ENCODE measurements around the gene DSTN. TPM values are rescaled to one million over a fixed set of nuclear protein-coding genes. Genes with fewer than 3 reads are reported as not detected.

DSTN gene
- total RNA-seq, 1 donor from 2014 or later: 860 TPM

DNA sequence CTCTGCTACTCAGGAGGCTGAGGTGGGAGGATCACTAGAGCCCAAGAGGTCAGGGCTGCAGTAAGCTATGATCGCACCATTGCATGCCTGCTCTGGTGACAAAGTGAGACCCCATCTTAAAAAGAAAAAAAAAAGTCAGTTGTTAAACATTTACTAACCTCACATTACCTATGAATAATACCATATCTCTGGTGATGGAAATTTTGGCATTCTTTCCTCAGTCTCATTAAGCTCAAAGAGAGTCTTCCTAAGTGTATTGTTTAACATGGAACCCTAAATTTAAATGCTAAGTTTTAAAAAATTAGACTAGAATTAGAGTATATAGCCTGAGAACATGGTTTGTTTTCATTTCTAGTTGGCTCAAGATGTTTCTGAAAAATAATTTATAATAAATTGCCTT, 27.4 kb upstream of the DSTN start:
- ATAC-seq (ENCODE audit: poor library complexity) (no peak), DNase-seq (no peak)
- intact Hi-C loops (cut with DNase I): no loop called here

DNA sequence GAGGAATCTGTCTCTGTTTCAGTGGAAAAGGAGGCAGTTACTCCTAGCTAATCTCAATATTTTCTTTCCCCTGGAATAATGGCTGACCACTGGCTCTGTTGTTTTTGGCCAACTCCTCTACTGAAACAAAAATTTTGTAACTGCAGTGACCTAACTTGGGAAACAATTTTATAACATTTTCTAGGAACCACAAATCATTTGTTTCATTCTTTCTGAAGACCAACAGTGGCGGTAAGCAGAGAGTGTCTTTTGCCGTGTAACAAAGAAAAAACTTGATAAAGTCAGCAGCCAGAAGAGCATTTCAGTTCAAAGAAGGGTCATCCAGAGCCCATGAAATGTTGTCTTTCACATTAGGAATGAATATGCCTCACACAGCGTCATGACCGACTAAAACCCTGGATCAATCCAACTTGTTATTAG, 26.9 kb upstream of the DSTN start:
- peak; percentile 81 for ATAC-seq (ENCODE audit: poor library complexity)
- intact Hi-C loops (cut with DNase I): no loop called here
- DNase-seq: no peak

DNA sequence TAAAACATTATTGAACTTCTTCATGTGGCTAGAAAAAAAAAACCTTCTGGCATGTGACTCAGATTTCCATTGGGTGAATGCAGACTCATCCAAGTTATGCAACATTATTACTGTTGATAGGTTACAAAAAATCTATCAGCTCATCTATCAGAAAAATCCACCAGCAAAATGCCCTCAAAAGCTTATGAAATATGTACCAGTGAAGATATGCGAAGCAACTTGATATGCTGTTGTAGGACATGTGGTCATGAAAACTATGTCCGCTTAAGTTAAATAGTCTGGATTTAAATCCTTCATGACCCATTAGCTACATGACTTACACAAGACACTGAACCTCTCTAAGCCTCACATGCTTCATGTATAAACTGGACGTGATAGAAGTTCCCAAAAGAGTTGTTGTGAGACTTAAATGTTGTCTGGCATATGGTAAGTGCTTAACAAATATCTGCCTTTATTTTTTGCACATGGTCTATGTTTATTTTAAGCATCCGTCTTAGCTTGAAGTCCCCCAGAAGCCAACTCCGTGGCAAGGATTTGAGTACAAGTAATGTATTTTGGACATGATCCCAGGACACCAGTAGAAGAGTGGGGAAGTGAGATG, 26.2 kb upstream of the DSTN start:
- peak; percentile 10 for ATAC-seq (ENCODE audit: poor library complexity)
- DNase-seq: no peak
- intact Hi-C loops (cut with DNase I): no loop called here

DNA sequence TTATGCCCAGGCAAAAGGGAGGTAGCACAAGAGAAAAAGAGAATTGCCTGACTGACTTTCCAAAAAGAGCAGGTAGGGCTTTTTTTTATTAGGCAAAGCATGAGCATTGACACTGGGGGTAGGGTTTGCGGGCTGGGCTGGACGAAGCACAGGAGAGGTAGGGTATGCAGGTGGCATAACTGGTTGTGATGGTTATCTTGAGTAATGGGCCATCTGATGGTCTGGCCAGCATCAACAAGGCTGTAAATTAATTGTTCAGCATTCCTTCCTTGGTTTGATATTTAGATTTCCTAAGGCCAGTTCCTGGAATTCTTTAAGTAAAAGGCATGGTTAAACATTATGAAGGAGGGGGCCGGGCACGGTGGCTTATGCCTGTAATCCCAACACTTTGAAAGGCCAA, 24.7 kb upstream of the DSTN start:
- intact Hi-C loops (cut with DNase I): no loop called here

DNA sequence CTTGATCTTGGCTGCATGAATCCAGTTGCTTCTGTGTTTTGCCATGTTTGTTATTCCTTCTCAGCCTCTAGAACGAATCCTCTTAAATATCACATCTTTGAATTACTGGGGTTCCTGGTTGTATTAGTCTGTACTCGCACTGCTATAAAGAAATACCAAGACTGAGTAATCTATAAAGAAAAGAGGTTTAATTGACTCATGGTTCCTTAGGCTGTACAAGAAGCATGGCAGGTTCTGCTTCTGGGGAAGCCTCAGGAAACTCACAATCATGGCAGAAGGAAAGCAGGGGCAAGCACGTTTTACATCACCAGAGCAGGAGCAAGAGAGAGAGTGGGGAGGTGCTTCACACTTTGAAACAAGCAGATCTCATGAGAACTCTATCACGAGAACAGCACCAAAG, 20.7 kb upstream of the DSTN start:
- intact Hi-C loops (cut with DNase I): no loop called here
- no peak for DNase-seq
- ATAC-seq (ENCODE audit: poor library complexity): no peak

More for the DNA sequence above, 24.7 kb upstream of the DSTN start:
- ATAC-seq (ENCODE audit: poor library complexity) (no peak), DNase-seq (no peak)

DNA sequence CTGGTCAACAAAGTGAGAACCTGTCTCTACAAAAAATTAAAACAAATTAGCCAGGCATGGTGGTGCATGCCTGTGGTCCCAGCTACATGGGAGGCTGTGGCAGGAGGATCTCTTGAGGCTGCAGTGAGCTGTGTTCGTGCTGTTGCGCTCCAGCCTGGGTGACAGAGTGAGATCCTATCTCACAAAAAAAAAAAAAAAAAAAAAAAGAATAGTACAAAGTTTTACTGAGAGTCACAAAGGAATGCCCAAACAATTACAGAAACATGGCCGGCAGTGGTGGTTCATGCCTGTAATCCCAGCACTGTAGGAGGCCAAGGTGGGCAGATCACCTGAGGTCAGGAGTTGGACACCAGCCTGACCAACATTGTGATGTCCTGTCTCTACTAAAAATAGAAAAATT, 14.8 kb upstream of the DSTN start:
- intact Hi-C loops (cut with DNase I): no loop called here
- DNase-seq (no peak), ATAC-seq (ENCODE audit: poor library complexity) (no peak)

DNA sequence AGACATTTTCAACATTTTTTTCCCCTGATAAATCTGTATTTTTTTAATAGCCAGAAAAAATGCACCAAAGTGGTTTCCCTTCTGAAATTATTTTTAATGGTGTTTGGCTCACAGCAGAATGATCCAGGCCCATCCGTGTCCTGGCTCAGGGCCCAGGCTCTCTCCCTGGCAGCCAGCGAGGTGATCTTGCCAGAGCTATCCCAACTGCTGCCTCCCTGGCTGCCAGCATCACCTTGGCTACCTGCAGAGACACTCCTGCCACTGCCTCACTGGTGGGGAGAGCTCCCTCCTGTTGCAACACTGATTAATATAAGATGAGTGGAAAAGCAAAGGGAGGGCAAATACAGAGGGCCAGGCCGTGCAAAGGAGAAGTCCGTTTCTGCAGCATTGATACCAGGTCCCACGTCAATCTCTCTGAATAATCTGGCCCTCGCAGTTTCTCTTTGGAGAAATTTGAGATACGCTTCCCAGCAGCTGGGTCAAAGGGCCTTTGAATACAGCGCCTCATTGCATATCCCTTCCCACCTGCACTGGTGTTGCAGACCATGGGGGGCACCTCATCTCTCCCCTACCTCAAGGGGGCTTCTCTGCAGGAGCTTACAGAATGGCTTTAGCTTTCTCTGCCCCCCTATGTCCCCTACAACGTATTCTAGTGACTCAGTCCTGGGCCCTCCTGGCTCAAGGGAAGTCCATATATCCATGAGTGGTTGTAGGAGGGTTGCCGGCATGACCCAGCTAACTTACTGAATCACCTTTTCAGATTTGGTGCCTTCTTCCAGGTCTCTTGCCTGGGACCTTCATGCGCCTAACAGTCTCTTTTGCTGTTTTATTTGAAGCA, 12.8 kb upstream of the DSTN start:
- peak; percentile 93 for ATAC-seq (ENCODE audit: poor library complexity)

DNA sequence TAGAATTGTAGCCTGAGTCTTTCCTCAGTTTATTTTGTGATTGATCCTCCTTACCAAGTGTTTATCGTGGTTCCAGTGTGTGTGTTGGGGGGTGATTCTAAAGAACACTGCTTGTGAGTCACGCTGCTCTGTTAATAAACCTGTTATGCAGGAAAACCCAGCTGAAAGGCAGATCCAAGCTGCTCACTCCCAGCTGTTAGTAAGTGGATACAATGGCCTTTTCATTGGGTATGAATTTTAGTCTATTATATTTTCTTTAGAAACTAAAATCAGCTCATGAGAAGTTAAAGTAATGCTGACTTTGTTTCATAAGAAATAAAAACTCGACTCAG, 12.2 kb upstream of the DSTN start:
- no peak for ATAC-seq (ENCODE audit: poor library complexity)
- intact Hi-C loops (cut with DNase I): no loop called here

More for the DNA sequence above, 12.8 kb upstream of the DSTN start:
- DNase-seq: peak; percentile 86
- intact Hi-C loops (cut with DNase I): no loop called here

DNA sequence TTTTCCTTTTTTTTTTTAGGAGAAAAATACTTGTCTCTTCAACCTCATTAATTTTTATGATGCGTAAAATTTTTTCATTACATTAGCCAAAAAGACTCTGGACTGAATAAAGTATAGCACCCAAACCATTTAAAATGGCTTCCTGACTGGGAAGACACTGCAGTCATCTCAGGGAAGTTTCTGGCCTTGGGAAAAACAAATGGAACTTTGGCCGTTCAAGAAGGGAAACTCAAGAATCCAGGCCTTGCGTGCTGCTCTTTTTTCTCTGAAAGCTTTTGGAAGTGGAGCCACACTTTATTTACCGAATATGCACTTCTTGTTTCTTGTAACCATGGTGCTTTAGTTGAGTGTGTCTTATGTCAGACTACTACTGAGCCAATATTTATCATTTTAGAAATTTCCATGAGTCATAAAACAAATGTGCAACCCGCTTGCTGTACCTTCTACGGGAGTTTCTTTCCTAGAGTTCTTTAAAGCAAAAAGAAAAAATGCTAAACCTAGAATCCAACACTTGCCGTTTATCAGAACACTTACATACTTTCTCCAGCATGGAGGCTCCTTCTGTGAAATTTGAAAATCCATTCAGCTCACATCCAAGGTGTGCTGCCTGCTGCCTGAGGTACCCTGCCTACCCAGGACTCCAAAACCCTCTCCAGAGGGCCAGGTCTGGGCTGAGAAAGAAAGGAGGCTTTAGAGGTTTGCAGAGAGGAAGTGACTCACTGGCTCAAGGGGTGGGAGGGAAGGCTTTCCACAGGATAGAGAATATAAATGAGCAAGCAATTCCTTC, 11.5 kb upstream of the DSTN start:
- DNase-seq (no peak), ATAC-seq (ENCODE audit: poor library complexity) (peak; percentile 47)
- intact Hi-C loops (cut with DNase I): no loop called here

More for the DNA sequence above, 12.2 kb upstream of the DSTN start:
- DNase-seq: no peak

DNA sequence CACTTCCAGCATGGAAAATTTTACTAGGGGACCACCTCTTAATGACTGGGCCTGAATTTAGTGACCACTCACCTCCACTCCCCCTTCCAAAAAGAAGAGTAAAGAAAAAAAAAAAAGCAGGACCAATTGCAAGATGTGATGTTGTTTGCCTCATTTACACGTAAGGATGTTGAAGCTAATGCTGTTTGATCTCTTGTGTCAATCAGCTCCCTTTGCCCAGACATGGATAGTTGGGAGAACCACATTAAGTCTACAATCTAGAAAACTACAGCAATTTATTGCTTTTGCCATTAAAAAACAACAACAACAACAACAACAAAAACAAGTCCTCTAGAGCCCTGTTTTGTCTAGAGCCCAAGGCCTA, 11.0 kb upstream of the DSTN start:
- no peak for DNase-seq
- intact Hi-C loops (cut with DNase I): no loop called here
- ATAC-seq (ENCODE audit: poor library complexity): no peak

DNA sequence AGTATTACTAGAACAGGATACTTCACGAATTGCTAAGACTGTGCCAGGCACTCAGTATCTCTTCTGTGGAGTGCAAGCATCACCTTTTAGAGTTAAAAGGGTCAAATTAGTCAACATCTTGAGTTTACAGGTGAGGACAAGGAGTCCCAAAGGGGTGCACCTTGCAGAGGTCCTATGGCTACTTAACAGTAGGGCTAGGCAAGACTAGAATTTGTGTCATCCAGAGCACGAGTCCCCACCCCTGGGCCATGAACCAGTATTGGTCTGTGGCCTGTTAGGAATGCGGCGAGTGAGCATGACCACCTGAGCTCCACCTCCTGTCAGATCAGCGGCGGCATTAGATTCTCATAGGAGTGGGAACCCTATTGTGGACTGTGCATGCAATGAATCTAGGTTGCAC, 10.5 kb upstream of the DSTN start:
- intact Hi-C loops (cut with DNase I): no loop called here
- ATAC-seq (ENCODE audit: poor library complexity) (no peak), DNase-seq (no peak)

DNA sequence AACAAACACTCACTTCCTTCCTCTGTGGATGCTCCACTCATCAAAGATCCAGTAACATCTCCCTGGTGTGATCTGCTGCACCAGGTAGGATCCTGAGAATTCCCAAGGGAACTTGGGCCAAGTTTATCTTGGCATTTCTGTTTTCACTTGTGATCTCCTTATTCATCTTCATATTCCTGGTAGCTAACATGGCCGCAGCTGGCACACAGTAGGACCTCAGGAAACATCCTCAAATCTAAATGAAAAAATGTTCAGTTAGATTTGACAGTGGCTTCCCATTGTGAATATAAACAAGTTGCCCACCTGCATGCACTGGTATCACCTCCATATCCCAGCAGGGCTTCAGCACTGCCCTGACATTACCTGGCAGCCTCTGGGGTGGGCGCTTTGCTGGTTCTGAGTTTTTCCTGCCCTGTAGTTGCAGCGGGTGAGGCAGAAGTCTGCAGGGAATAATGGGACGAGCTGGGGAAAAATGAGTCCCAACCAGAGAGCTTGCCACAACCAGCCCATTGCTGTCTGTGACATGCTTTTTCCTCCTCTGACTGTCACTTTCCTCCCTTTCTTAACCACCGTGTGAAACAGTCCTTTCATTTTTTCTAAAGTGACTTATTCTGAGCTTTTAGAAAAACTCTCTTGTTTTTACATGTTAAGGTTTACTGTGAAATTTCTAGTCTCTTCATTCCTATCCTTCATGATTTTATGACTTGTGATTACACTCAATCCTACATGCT, 9.4 kb upstream of the DSTN start:
- ATAC-seq (ENCODE audit: poor library complexity) (no peak), DNase-seq (no peak)
- intact Hi-C loops (cut with DNase I): no loop called here

DNA sequence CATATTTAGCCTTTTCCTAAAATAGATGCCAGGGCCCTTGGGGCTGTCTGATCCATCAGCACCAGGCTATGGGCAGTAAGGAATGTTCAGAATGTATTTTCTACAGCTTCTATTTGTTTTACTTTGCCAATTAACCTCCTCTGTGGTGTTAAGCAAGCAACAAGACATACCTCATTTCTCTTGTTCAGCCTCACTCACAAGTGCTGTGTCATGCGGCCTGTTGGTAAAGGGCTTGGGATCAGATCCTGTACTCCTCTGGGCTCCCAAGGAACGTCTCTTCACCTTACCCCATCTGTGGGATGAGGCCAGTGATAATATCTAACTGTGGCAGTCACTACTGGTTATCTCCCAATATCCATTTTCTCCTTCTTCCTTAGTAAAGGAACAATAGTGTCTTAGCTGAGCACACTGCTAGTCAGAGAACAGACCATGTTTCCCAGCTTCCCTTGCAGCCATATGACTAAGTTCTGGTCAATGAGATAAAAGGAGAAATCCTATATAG, 7.0 kb upstream of the DSTN start:
- intact Hi-C loops (cut with DNase I): no loop called here
- ATAC-seq (ENCODE audit: poor library complexity): peak; percentile 75

DNA sequence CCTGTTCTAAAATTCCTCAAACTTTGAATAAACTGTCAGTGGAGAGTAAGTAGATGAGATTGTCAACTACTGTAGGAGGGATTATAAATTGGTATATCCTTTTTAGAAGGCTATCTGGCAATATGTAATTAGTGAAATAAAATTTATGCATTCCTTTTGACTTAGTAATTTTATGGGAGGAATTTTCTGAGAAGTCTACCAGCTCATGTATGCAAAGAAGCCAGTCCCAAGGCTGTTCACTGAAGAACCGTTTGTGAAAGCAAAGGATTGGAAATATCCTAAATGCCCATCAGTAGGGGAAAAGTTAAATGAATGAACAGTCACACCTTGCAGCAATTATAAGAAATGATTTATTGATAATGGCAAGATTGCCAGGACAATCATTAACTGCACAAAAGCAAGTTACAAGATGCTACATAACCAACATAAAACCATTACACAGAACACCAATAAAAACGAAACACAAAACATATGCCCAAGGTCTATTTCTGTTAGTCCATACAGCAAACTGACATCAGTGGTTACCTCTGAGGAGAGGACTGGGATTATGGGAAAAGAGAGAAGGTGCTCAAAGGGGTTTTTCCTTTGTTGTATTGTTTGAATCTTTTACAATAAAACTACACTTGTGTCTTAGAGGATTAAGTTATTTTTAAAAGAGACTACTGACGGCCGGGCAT, 4.6 kb upstream of the DSTN start:
- no peak for DNase-seq
- no peak for ATAC-seq (ENCODE audit: poor library complexity)
- intact Hi-C loops (cut with DNase I): no loop called here

More for the DNA sequence above, 7.0 kb upstream of the DSTN start:
- no peak for DNase-seq

DNA sequence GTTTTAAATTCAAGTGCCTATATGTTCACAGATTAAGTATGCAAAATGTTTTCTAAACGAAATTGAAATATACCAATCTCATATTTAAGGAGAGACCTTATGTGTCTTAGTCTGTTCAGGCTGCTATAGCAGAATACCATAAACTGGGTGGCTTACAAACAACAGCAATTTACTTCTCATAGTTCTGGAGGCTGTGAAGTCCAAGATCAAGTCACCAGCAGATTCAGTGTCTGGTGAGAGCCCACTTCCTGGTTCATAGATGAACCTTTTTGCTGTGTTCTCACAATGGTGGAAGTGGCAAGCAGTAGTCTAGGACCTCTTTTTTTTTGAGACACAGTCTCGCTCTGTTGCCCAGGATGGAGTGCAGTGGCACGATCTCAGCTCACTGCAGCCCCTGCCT, 3.5 kb upstream of the DSTN start:
- ATAC-seq (ENCODE audit: poor library complexity) (no peak), DNase-seq (no peak)
- intact Hi-C loops (cut with DNase I): no loop called here

DNA sequence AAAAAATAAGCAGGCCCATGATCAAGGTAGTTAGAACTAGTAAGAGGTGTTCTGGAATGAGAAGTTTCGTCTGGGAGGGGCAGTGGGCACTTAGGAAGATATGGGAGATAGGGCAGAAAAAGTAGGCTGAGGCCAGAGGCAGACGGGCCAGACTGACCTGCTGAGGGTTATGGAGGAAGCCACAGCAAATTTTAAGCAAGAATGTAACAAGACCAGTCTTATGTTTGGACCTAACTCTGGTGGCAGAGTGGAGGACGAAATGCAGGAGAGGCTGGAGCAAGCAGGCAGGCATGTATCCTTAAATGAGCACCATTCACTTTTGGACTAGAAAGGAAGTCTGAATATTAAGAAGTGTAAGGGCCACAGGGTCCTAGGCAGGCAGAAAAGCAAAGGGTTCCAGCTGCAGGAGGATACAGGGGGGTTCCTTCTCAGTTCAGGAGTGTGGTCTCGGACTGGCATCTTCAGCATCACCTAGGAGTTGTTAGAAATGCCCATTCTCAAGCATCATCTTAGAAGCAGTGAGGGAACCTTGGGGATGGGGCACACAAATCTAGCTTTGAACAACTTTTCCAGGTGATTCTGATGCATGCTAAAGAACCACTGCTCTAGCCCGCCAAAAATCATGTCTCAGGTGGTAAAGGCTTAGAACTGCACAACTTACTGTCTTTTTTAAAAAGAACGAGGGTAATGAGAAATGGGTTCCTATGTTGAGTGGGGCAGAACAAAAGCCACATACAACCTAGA, 1.7 kb upstream of the DSTN start:
- ATAC-seq (ENCODE audit: poor library complexity) (no peak), DNase-seq (no peak)
- intact Hi-C loops (cut with DNase I): no loop called here

DNA sequence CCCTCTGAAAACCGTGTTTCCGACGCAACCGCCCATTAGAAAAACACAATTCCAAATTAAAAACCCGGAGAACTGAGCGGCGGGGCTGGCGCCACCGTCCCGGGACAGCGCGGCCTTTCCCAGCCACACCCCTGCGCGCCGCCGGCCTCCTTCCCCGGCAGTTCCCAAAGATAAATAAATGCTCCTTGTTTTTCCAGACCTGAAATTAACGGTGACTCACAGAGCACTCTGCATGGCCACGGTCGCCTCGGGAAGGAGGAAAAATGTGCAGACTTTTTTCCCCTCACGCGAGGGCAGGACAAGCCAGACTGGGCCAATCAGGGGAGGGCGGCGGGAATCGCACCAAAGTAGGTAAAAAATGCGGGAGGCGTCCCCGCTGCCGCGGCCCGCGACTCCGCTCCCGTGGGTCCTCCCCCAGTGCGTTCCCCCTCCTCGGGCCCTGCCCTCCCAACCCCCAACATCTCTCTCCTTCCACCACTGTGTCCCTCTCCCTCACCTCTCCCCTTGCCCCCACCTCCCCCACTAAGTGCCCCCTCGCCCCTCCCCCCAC, 828 bp upstream of the DSTN start:
- intact Hi-C loops (cut with DNase I): no loop called here

More for the DNA sequence above, 828 bp upstream of the DSTN start:
- ATAC-seq (ENCODE audit: poor library complexity) (peak; percentile 76), DNase-seq (peak; percentile 89)
